ENCODE data around the gene SYT7.

Gene SYT7

GRCh38 chr11:61539006-61539405, 41.9 kb downstream of the SYT7 start (continued):
- TF ChIP-seq ZNF274 (IDR thresholded peaks at IDR 0.05; ENCODE audit: low read length): no peak
- no peak for TF ChIP-seq ZNF274 (tag by site-specific recombination; IDR thresholded peaks at IDR 0.05; ENCODE audit: borderline replicate concordance)
- TF ChIP-seq SALL2 (tag by site-specific recombination; IDR thresholded peaks at IDR 0.05; ENCODE audit: borderline replicate concordance): no peak
- TF ChIP-seq ZNF391 (tag by site-specific recombination; IDR thresholded peaks at IDR 0.05; ENCODE audit: borderline replicate concordance, low read depth): no peak
- no peak for TF ChIP-seq ZNF138 (tag by site-specific recombination; IDR thresholded peaks at IDR 0.05; ENCODE audit: borderline replicate concordance)
- no peak for TF ChIP-seq ZNF585B (tag by site-specific recombination; IDR thresholded peaks at IDR 0.05)
- TF ChIP-seq ATF2 (tag by site-specific recombination; IDR thresholded peaks at IDR 0.05; ENCODE audit: low read depth): no peak
- no peak for TF ChIP-seq ZNF521 (tag by site-specific recombination; IDR thresholded peaks at IDR 0.05)

GRCh38 chr11:61538636-61538961, 42.3 kb downstream of the SYT7 start:
- H3K4me3 ChIP-seq (ENCODE audit: low read depth, low read length): no peak overlapping the region
- ChIA-PET CTCF (interaction anchor here (0.6 kb wide), 1 partner anchor 211 kb away, joined by 3 read pairs; no protein-coding TSS in a partner anchor), POLR2A (no interaction called here)
- TF ChIP-seq ZNF302 (tag by site-specific recombination; IDR thresholded peaks at IDR 0.05; ENCODE audit: low read depth) (no peak), ZIC2 (tag by site-specific recombination; IDR thresholded peaks at IDR 0.05) (no peak), ZNF274 (IDR thresholded peaks at IDR 0.05; ENCODE audit: low read length) (no peak), ZNF274 (tag by site-specific recombination; IDR thresholded peaks at IDR 0.05; ENCODE audit: borderline replicate concordance) (no peak), HOXA7 (CRISPR knock-in tag; IDR thresholded peaks at IDR 0.05; ENCODE audit: borderline replicate concordance) (no peak), ZNF544 (tag by site-specific recombination; IDR thresholded peaks at IDR 0.05) (no peak), HIC1 (tag by site-specific recombination; IDR thresholded peaks at IDR 0.05) (no peak), ZNF529 (tag by site-specific recombination; IDR thresholded peaks at IDR 0.05; ENCODE audit: insufficient replicate concordance) (no peak), ZNF677 (tag by site-specific recombination; IDR thresholded peaks at IDR 0.05) (no peak), ZFP3 (tag by site-specific recombination; IDR thresholded peaks at IDR 0.05; ENCODE audit: low read depth) (no peak), ZBTB49 (tag by site-specific recombination; IDR thresholded peaks at IDR 0.05; ENCODE audit: low read depth) (no peak), ZNF600 (tag by site-specific recombination; IDR thresholded peaks at IDR 0.05) (no peak), ZNF416 (tag by site-specific recombination; IDR thresholded peaks at IDR 0.05) (no peak), ZNF530 (tag by site-specific recombination; IDR thresholded peaks at IDR 0.05; ENCODE audit: low read depth) (no peak)
- no peaks in the 10 kb centered on the region for H3K4me1 ChIP-seq (ENCODE audit: control insufficient read depth, insufficient read depth, low read length)
- no peak overlapping the region for H3K27ac ChIP-seq (ENCODE audit: extremely low read depth, low read depth, low read length)
- no peaks in the 10 kb centered on the region for H3K9me3 ChIP-seq (ENCODE audit: control insufficient read depth, insufficient read depth, low read depth, low read length)
- H3K36me3 ChIP-seq (ENCODE audit: control insufficient read depth in 2 of 2, insufficient read depth in 1 of 2, low read length in 2 of 2): no peaks in the 10 kb centered on the region
